Mesodermal cell (in vitro differentiated cells): ENCODE data around the gene GHR.
A peak's percentile ranks its signal among the peaks of the same experiment; 100 is the strongest.

Source experiments
- H3K27ac ChIP-seq: 2 replicates; pipeline ENCODE4 v1.7.0; 2013; ENCODE audit warnings: mild to moderate bottlenecking, low read depth, low read length, moderate library complexity; ENCODE audit not compliant: severe bottlenecking
- H3K36me3 ChIP-seq: 2 replicates; pipeline ENCODE4 v1.7.1; 2013; ENCODE audit warnings: mild to moderate bottlenecking, low read length, moderate library complexity; ENCODE audit not compliant: control insufficient read depth, insufficient read depth
- H3K4me1 ChIP-seq: one replicate; pipeline ENCODE4 v1.7.1; 2013; ENCODE audit warnings: mild to moderate bottlenecking, low read length; ENCODE audit not compliant: insufficient read depth, control insufficient read depth, poor library complexity, severe bottlenecking
- H3K4me3 ChIP-seq: 2 replicates; pipeline ENCODE4 v1.7.0; 2013; ENCODE audit warnings: low read length, control low read depth, mild to moderate bottlenecking; ENCODE audit not compliant: insufficient read depth, poor library complexity, severe bottlenecking; ENCODE audit errors: extremely low read depth
- H3K9me3 ChIP-seq: 2 replicates; pipeline ENCODE4 v1.7.1; 2013; ENCODE audit warnings: mild to moderate bottlenecking, low read length, moderate library complexity; ENCODE audit not compliant: control insufficient read depth
- WGBS, 2 experiments: methylation state at CpG; one replicate each; pipeline ENCODE4 v1.1.5; 2013; ENCODE audit warnings: missing lambda C conversion rate in 2 of 2; ENCODE audit not compliant: insufficient coverage in 2 of 2; 5-methylcytosine and 5-hydroxymethylcytosine counted together

The GHR gene

DNA sequence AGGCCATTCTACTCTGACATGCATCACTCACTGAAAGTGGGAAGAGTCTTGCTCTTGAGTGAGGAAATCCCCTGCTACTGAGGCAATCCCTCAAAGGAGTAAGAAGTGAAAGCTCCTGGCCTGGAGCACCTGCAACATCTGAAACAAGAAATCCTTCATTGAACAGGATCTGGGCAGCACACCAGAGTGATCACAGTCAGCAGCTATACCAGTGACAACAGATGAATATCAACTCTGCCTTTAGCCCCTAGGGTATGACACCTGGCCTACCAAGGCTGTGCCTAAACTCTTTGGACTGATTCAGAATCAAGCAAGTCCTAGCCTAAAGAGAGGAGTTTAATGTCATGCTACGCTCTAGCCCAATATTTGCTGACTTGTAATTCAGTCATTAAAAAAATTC, 177.2 kb downstream of the GHR start:
- no peaks in the 10 kb centered on the region for H3K4me1 ChIP-seq
- H3K27ac ChIP-seq: no peak overlapping the region
- no peak overlapping the region for H3K4me3 ChIP-seq
- no peaks in the 10 kb centered on the region for H3K9me3 ChIP-seq
- no CpG with 5 or more reads among the region's 1 CpG for WGBS, 2 experiments
- H3K36me3 ChIP-seq: no peaks in the 10 kb centered on the region

DNA sequence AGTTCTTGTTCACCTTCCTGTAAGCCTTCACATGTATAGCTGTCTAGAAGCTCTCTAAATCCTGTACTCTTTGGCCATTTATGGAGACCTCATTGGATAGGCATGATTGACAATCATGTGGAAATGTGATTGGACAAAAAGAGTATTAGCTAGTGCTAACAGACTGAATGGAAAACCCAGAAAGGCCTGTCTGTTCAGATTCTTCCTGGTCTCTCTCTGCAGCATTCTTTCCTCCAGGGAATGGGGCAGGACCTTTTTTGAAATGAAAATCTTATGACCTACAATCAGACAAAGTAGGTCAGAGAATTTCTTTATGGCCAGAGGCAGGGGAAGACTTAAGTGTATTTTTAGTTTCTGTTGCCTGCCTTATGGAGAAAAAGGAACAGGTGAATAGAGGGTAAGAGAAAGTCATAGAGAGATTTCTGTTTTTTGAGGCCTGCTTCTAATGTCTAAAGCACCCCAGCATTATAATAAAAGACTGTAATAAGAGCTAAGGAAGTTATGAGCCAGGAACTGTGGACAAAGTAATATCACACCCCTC, 181.0 kb downstream of the GHR start:
- no peaks in the 10 kb centered on the region for H3K4me1 ChIP-seq
- no peaks in the 10 kb centered on the region for H3K9me3 ChIP-seq
- no peak overlapping the region for H3K27ac ChIP-seq
- no peaks in the 10 kb centered on the region for H3K36me3 ChIP-seq
- no peak overlapping the region for H3K4me3 ChIP-seq

DNA sequence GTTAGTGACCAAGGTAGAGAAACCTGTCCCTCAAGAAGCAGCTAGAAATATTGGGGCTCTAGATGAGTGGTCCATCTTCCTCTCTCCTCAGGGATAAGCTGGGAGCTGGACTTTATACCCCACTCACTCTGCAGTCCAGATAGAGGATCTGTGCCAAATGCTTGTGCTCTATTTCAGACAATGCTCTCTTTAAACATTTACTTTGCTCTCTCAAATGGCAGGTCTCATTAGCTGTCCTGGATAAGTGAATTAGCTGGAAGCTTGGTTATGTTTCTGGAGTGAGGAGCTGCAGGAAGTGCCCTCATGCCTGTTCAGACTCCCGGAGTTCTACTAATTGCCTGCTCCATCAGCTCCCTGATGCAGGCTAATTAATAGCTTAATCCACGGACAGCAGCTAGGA, 182.3 kb downstream of the GHR start:
- Histone ChIP-seq H3K36me3 (no peaks in the 10 kb centered on the region), H3K9me3 (no peaks in the 10 kb centered on the region), H3K27ac (no peak overlapping the region), H3K4me1 (no peaks in the 10 kb centered on the region), H3K4me3 (no peak overlapping the region)
- 60 to 86% methylated on average over 1 to 2 of the region's 2 CpGs for WGBS, 2 experiments

DNA sequence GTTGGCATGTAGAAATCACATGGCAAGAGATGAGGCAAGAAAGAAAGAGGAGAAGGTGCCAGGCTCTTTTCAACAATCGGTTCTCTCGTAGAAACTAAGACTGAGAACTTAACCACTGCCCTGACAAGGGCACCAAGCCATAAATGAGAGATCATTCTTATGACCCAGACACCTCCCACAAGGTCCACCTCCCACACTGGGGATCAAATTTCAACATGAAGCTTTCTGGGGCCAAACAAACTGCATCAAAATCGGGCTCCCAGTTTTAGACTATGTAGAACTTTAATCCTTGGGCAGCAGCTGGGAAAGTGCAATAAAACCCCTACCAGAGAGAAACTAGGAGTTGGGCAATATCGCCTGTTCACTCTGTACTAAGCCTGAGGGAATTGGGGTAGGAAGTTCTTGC, 183.2 kb downstream of the GHR start:
- no peaks in the 10 kb centered on the region for H3K9me3 ChIP-seq
- no peak overlapping the region for H3K27ac ChIP-seq
- H3K4me3 ChIP-seq: no peak overlapping the region
- H3K36me3 ChIP-seq: no peaks in the 10 kb centered on the region
- H3K4me1 ChIP-seq: no peaks in the 10 kb centered on the region
- 86 to 100% methylated on average over 2 to 3 of the region's 4 CpGs for WGBS, 2 experiments

DNA sequence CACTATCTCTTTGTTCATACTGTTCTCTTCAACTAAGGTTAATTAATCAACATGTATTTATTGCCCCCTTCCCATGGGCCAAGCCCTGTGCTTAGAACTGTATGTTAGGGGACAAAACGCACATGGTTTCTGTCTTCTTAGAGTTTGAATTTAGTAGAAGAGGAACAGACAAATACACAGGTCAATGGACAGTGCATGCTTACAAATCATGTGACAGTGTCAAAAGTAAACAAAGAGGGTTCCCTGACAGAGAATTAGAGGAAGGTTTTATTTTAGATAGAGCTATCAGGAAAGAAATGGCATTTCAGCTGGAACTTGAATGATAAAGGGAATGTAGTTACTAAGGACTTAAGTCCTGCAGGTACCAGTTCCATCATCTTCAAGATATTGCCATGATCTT, 188.2 kb downstream of the GHR start:
- H3K27ac ChIP-seq: no peak overlapping the region
- no peaks in the 10 kb centered on the region for H3K9me3 ChIP-seq
- no peak overlapping the region for H3K4me3 ChIP-seq
- no peaks in the 10 kb centered on the region for H3K36me3 ChIP-seq
- peaks cover 3% of the 10 kb centered on the region for H3K4me1 ChIP-seq
- 88 to 100% methylated on average over 1 of the region's 1 CpG for WGBS, 2 experiments

DNA sequence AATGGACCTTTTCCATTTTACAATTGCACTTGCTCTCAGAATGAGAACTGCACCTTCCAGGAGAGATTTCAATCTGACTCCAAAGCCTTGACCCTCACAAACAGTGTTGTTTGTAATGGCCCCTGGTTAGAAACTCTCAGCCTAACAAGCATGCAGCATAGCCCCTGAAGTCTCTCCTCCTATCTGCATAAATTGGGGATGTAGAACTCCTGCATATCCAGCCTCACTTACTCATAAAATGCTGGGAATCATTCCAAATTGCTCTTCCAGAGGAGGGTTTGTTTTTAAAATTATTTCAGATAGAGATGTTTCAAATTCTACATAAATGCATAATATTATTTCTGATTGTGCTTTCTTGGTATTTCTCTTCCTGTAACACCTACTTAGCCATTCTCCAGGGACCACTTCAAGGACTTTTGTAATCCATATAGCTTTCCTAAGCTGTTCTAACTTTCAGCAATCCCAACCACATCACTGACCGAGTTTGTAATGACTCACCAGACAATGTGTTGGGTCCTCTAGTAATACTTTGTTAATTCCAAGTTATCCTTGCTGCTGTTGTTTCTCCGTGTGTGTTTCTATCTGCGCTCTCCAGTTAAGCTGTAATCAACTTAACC, 189.6 kb downstream of the GHR start:
- no peak overlapping the region for H3K4me3 ChIP-seq

DNA sequence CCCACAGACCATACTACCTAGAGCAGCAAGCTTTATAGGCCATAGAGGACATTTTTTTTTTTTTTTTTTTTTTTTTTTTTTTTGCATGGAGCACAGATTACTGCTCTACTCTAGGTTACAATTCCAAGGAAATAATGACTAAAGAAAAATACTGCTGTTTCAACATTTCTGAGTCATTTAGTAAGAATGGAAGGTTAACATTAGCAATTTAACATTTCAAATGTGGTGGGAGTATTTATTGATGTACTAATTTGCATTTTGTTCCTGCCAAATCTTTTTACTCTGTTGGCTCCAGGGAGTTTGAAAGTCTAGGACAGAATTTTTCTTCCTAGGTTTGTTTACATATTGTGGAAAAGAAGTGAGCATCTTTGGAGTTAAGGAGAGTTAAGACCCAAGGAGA, 191.3 kb downstream of the GHR start:
- Histone ChIP-seq H3K4me1 (peaks cover 3% of the 10 kb centered on the region), H3K4me3 (no peak overlapping the region), H3K9me3 (no peaks in the 10 kb centered on the region), H3K27ac (no peak overlapping the region), H3K36me3 (no peaks in the 10 kb centered on the region)

More for the DNA sequence above, 189.6 kb downstream of the GHR start:
- H3K36me3 ChIP-seq: no peaks in the 10 kb centered on the region
- H3K9me3 ChIP-seq: no peaks in the 10 kb centered on the region
- H3K27ac ChIP-seq: no peak overlapping the region
- H3K4me1 ChIP-seq: peaks cover 3% of the 10 kb centered on the region
- WGBS, 2 experiments: 80 to 100% methylated on average over 1 of the region's 3 CpGs

DNA sequence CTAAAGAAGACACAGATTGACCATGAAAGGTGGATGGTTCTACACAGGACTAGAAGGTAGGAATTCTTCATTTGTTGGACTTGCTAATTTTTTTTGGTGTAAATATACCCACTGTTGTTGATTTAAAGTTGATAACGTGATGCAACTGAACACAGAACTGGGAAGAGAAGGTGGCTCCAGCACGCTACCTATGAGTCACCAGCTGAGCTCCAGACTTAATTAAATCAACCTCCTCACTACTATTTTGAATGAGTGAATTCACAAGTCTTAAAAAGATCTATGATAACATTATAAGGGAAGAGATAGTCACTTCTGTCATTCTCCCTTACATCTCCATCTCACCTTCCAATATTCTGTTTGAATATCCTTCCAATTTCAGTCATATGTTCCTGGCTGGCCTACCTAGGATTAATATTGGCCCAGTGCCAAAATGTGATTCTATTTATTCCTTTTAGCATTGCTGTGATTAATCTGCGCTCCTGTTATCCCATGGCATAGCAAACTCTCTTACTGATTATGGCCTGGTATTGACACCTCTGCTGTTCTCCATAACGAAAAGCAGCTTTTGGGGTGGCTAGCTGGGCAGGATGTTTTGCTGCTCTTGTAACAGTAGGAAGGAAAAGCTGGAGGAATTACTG, 197.5 kb downstream of the GHR start:
- no peaks in the 10 kb centered on the region for H3K9me3 ChIP-seq
- H3K27ac ChIP-seq: no peak overlapping the region
- peaks cover 15% of the 10 kb centered on the region for H3K4me1 ChIP-seq
- H3K36me3 ChIP-seq: no peaks in the 10 kb centered on the region
- WGBS, 2 experiments: 90 to 100% methylated on average over 1 to 2 of the region's 4 CpGs
- no peak overlapping the region for H3K4me3 ChIP-seq

DNA sequence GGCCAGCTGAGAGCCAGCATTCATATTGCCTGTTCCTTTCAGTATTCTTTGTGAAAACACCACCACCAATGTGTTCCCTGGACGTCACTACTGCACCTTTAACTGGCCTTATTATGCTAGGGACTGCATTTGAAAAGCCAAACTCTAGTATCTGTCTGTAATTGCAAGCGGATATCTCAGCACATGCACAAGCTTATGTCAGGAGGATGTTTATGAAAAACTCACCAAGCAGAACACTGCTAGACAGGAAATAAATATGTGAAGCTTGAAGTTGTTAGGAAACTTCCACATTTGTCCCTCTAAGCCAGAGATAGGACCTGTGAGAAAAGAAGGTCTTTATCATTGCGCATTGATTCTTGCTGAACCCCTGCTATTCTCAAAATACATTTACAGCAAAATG, 198.0 kb downstream of the GHR start:
- Histone ChIP-seq H3K36me3 (no peaks in the 10 kb centered on the region), H3K9me3 (no peaks in the 10 kb centered on the region), H3K4me1 (peaks cover 15% of the 10 kb centered on the region), H3K4me3 (no peak overlapping the region), H3K27ac (peak overlapping the region; percentile 37)
- WGBS, 2 experiments: 89 to 90% methylated on average over 1 of the region's 3 CpGs

DNA sequence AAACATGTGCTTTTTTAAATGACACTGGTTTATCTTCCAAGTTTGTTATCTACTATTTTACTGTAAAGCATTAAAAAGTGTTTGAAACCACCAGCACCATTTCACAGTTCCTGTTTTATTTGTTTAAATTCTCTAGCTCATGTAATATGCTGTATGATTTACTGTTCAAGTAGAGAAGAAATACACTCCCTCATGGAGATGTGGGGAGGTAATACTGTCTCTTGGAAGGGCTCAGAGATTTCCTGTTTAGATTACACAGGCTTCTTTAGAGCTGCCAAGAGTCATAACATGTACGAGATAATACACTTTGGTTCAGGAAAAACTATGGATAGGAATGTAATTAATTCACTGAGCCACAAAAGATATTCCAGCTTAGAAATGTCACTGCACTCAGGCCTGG, 198.4 kb downstream of the GHR start:
- Histone ChIP-seq H3K4me1 (peaks cover 15% of the 10 kb centered on the region), H3K9me3 (no peaks in the 10 kb centered on the region), H3K36me3 (no peaks in the 10 kb centered on the region), H3K4me3 (no peak overlapping the region), H3K27ac (peak overlapping the region; percentile 37)
- 75 to 100% methylated on average over 1 of the region's 1 CpG for WGBS, 2 experiments

DNA sequence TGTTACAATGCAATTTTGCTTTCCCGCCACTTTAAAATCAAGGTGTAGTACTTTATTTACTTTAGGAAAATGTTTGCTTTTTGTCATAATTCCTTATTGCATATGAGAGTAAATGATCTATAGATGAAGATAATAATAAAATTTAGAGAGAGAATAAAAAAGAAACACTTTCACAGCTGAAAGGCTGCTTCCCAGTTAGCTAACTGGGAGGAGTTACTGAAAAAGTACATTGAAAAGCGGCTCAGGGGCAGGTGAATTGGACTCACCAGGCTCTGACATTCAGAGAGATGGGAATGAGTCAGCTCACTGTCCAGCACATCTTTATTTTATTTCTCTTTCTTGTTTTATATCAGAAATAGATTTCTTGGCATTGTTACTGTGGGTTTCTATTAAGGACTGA, 201.7 kb downstream of the GHR start:
- H3K36me3 ChIP-seq: no peaks in the 10 kb centered on the region
- 100% methylated on average over 1 of the region's 2 CpGs; no CpG with 5 or more reads in 1 of the 2 experiments for WGBS, 2 experiments
- no peaks in the 10 kb centered on the region for H3K9me3 ChIP-seq
- no peak overlapping the region for H3K27ac ChIP-seq
- peaks cover 15% of the 10 kb centered on the region for H3K4me1 ChIP-seq
- H3K4me3 ChIP-seq: no peak overlapping the region
